Panc1 (cell line): ENCODE results near the gene GRIP2. TPM values are rescaled to one million over a fixed set of nuclear protein-coding genes. Genes with fewer than 3 reads are reported as not detected.

Experiments
- ATAC-seq: fragments of 200-7000 bp; cut with Tn5 transposase; 2 replicates; pipeline ENCODE4 v1.9.1; 2020; ENCODE audit warnings: mild to moderate bottlenecking, moderate library complexity
- BruUV-seq: library from RNA; stranded (reverse); fragments of 400-500 nt; replicated peaks from 2 replicates; lab custom pipeline; 2021; lab: Mats Ljungman, UMichigan
- CTCF ChIA-PET: fragments of 300-600 bp; sonication (Branson Sonifier 250); formaldehyde crosslinking; loops from one replicate; lab custom pipeline; 2022; ENCODE audit warnings: antibody characterized with exemption; lab: Charles Lee
- POLR2A ChIA-PET: fragments of 300-600 bp; sonication (Branson Sonifier 250); formaldehyde crosslinking; loops from one replicate; lab custom pipeline; 2022; ENCODE audit warnings: antibody characterized with exemption; lab: Charles Lee
- DNase-seq: peaks from one replicate; pipeline ENCODE4 v3.0.0-alpha.2; 2010; ENCODE audit warnings: low read depth, low spot score
- H3K27ac ChIP-seq: 2 replicates; pipeline ENCODE4 v1.5.1; 2011; ENCODE audit warnings: mild to moderate bottlenecking, low read length, inconsistent platforms
- H3K27me3 ChIP-seq: fragments of 200-500 bp; sonication (Bioruptor generic); 2 replicates; pipeline ENCODE4 v1.6.0; 2014; ENCODE audit warnings: low read length, inconsistent platforms; ENCODE audit not compliant: control insufficient read depth, insufficient read depth
- H3K36me3 ChIP-seq: fragments of 200-500 bp; sonication (Bioruptor generic); 2 replicates; pipeline ENCODE4 v1.5.1; 2014; ENCODE audit warnings: inconsistent platforms, mild to moderate bottlenecking, low read length, moderate library complexity; ENCODE audit not compliant: control insufficient read depth, insufficient read depth
- H3K4me1 ChIP-seq: 2 replicates; pipeline ENCODE4 v1.5.1; 2011; ENCODE audit warnings: inconsistent platforms, mild to moderate bottlenecking, low read length, moderate library complexity; ENCODE audit not compliant: control insufficient read depth, insufficient read depth
- H3K4me3 ChIP-seq, 2 experiments: 2 replicates each; pipeline ENCODE4 v1.5.1; 2011 to 2012; ENCODE audit warnings: low read depth in 2 of 2, low read length in 2 of 2, mild to moderate bottlenecking in 2 of 2, inconsistent platforms in 1 of 2, moderate library complexity in 1 of 2
- H3K9me3 ChIP-seq: fragments of 200-500 bp; sonication (Bioruptor generic); 2 replicates; pipeline ENCODE4 v1.5.1; 2014; ENCODE audit warnings: low read depth, mild to moderate bottlenecking, inconsistent platforms, low read length, moderate library complexity; ENCODE audit not compliant: control insufficient read depth, insufficient read depth
- POLR2AphosphoS5 ChIP-seq: IDR thresholded peaks from 2 replicates; pipeline ENCODE4 v1.6.1; 2012; ENCODE audit warnings: mild to moderate bottlenecking, low read depth, low read length, moderate library complexity
- REST ChIP-seq, 2 experiments: IDR thresholded peaks; 2 replicates each; pipeline ENCODE4 v1.6.1; 2011 to 2012; ENCODE audit warnings: low read depth in 2 of 2, control low read depth in 1 of 2, low read length in 1 of 2, mild to moderate bottlenecking in 1 of 2, moderate library complexity in 1 of 2; ENCODE audit not compliant: insufficient read depth in 1 of 2
- SIN3A ChIP-seq: IDR thresholded peaks from 2 replicates; pipeline ENCODE4 v1.6.1; 2012; ENCODE audit warnings: low read depth, mild to moderate bottlenecking, low read length, moderate library complexity, borderline replicate concordance; ENCODE audit not compliant: insufficient read depth
- TCF7L2 ChIP-seq: IDR thresholded peaks from 2 replicates; pipeline ENCODE4 v1.6.1; 2011; ENCODE audit warnings: mild to moderate bottlenecking, low read depth, low read length, inconsistent platforms
- in situ Hi-C: cut with HindIII; loops from 2 replicates; pipeline ENCODE4 v1.10.0; 2016; ENCODE audit warnings: low sequenced_read_pairs, low pct_unique_long_range_greater_than_20kb
- intact Hi-C: fragments of 100-400 bp; cut with micrococcal nuclease; formaldehyde crosslinking; loops from one replicate; pipeline ENCODE4 v1.10.0; 2022; ENCODE audit not compliant: unreplicated experiment
- total RNA-seq: library from RNA; stranded (reverse); gene quantifications from one replicate; pipeline ENCODE4 v1.2.1, GENCODE V29; 2021; ENCODE audit not compliant: unreplicated experiment
- TF ChIP-seq, protein P1 (sequence below): fragments of 450-650 bp; IDR thresholded peaks from 2 replicates; pipeline ENCODE4 v1.5.1; 2017; ENCODE audit warnings: mild to moderate bottlenecking

The GRIP2 gene
- total RNA-seq, 1 experiment from 2014 or later, result 6.5 TPM

DNA sequence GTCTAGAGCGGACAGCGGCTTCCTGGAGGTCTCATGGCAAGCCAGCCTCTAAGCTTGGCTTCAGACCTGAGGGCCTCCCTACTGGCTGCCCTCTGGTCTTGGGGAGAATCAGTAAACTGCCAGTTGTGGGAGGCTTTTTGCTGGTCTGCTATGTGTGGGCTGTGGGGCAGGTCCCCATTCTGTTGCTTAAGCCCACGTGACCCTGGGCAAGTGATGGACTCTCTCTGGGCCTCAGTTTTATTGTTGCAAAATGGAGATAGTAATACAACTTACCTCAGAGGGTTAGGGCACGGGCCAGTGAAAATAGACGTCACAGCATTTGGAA is 76.0 kb downstream of the GRIP2 start:
- in situ Hi-C loops (no loop called here), intact Hi-C loops (no loop called here)
- Histone ChIP-seq H3K4me1 (peaks cover 28% of the 10 kb centered on the region), H3K27me3 (no peaks in the 10 kb centered on the region), H3K27ac (no peak overlapping the region), H3K4me3 (no peak overlapping the region), H3K9me3 (no peaks in the 10 kb centered on the region), H3K36me3 (no peaks in the 10 kb centered on the region)
- BruUV-seq, result no TSS peak
- ChIA-PET CTCF (no interaction called here), POLR2A (no interaction called here)
- ATAC-seq (no peak), DNase-seq (no peak)
- TF ChIP-seq TCF7L2, result no peak
- no peak for TF ChIP-seq POLR2AphosphoS5
- TF ChIP-seq, protein P1, sequence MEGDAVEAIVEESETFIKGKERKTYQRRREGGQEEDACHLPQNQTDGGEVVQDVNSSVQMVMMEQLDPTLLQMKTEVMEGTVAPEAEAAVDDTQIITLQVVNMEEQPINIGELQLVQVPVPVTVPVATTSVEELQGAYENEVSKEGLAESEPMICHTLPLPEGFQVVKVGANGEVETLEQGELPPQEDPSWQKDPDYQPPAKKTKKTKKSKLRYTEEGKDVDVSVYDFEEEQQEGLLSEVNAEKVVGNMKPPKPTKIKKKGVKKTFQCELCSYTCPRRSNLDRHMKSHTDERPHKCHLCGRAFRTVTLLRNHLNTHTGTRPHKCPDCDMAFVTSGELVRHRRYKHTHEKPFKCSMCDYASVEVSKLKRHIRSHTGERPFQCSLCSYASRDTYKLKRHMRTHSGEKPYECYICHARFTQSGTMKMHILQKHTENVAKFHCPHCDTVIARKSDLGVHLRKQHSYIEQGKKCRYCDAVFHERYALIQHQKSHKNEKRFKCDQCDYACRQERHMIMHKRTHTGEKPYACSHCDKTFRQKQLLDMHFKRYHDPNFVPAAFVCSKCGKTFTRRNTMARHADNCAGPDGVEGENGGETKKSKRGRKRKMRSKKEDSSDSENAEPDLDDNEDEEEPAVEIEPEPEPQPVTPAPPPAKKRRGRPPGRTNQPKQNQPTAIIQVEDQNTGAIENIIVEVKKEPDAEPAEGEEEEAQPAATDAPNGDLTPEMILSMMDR, result no peak
- no peak for TF ChIP-seq REST (IDR thresholded peaks at IDR 0.05; ENCODE audit: insufficient read depth in 1 of 2, low read depth in 2 of 2, low read length in 1 of 2)
- no peak for TF ChIP-seq SIN3A

GRCh38 chr3:14463330-14464140 is 76.6 kb downstream of the GRIP2 start:
- in situ Hi-C loops, result no loop called here

More at GRCh38 chr3:14463330-14464140, 76.6 kb downstream of the GRIP2 start:
- ChIA-PET POLR2A (interaction anchor here (0.5 kb wide), 1 partner anchor 84 kb away, joined by 4 read pairs; no protein-coding TSS in a partner anchor), CTCF (no interaction called here)
- no peaks in the 10 kb centered on the region for H3K36me3 ChIP-seq
- no TSS peak for BruUV-seq
- TF ChIP-seq TCF7L2 (no peak), SIN3A (no peak), POLR2AphosphoS5 (no peak), REST (IDR thresholded peaks at IDR 0.05; ENCODE audit: insufficient read depth in 1 of 2, low read depth in 2 of 2, low read length in 1 of 2) (no peak)
- TF ChIP-seq, protein P1, result no peak
- intact Hi-C loops, result no loop called here
- no peak for DNase-seq
- H3K4me3 ChIP-seq, result no peak overlapping the region
- no peak overlapping the region for H3K27ac ChIP-seq
- peaks cover 33% of the 10 kb centered on the region for H3K4me1 ChIP-seq
- ATAC-seq, result no peak
- H3K9me3 ChIP-seq, result no peaks in the 10 kb centered on the region
- no peaks in the 10 kb centered on the region for H3K27me3 ChIP-seq
